Upper lobe of left lung (tissue), 6 donors: ENCODE measurements around the gene TSC22D4. TPM values are rescaled to one million over a fixed set of nuclear protein-coding genes. Genes with fewer than 3 reads are reported as not detected.

ENCODE experiments used
- ATAC-seq, 2 donors: fragments of 200-7000 bp; cut with Tn5 transposase; one replicate each; pipeline ENCODE4 v1.9.1; 2022; ENCODE audit warnings: mild to moderate bottlenecking in 2 of 2, moderate library complexity in 2 of 2; ENCODE audit not compliant: low FRiP score in 2 of 2
- DNase-seq, 2 donors: peaks; one replicate each; pipeline ENCODE4 v3.0.0-alpha.2; 2019 to 2020
- H3K27ac ChIP-seq, 4 donors: fragments of 200-600 bp; sonication (generic); one replicate each; pipeline ENCODE4 v1.5.1; 2016 to 2019
- H3K27me3 ChIP-seq, 4 donors: fragments of 200-600 bp; sonication (generic); one replicate each; pipeline ENCODE4 v1.5.1; 2017 to 2019
- H3K36me3 ChIP-seq, 4 donors: fragments of 200-600 bp; sonication (generic); one replicate each; pipeline ENCODE4 v1.5.1; 2016 to 2019
- H3K4me1 ChIP-seq, 4 donors: fragments of 200-600 bp; sonication (generic); one replicate each; pipeline ENCODE4 v1.5.1; 2018 to 2019
- H3K4me3 ChIP-seq, 4 donors: fragments of 200-600 bp; sonication (generic); one replicate each; pipeline ENCODE4 v1.5.1; 2017 to 2019; ENCODE audit warnings: mild to moderate bottlenecking in 2 of 4, moderate library complexity in 1 of 4
- H3K9me3 ChIP-seq, 4 donors: fragments of 200-600 bp; sonication (generic); one replicate each; pipeline ENCODE4 v1.5.1; 2018 to 2019
- CTCF ChIP-seq, 6 experiments: fragments of 450-650 bp in 4 of 6; fragments of 200-600 bp in 2 of 6; sonication (generic) in 2 of 6; IDR thresholded peaks; one replicate each; pipeline ENCODE4 v1.5.1; 2016 to 2019; ENCODE audit warnings: antibody characterized with exemption in 6 of 6
- EP300 ChIP-seq, 4 donors: sonication (generic); formaldehyde crosslinking; IDR thresholded peaks; one replicate each; pipeline ENCODE4 v1.5.1; 2017; ENCODE audit warnings: antibody characterized with exemption in 4 of 4, control low read depth in 2 of 4
- POLR2A ChIP-seq, 4 donors: fragments of 450-650 bp; IDR thresholded peaks; one replicate each; pipeline ENCODE4 v1.5.1; 2016 to 2017; ENCODE audit warnings: antibody characterized with exemption in 4 of 4, mild to moderate bottlenecking in 2 of 4
- POLR2AphosphoS5 ChIP-seq, 2 donors: sonication (generic); formaldehyde crosslinking; IDR thresholded peaks; one replicate each; pipeline ENCODE4 v1.5.1; 2017; ENCODE audit warnings: antibody characterized with exemption in 2 of 2
- WGBS, 2 donors: methylation state at CpG; one replicate each; pipeline ENCODE4 v1.1.5; 2017 to 2018; 5-methylcytosine and 5-hydroxymethylcytosine counted together
- total RNA-seq, 6 donors: library from RNA; depleted of rRNA in 4 of 6; stranded (reverse); fragments of >200 nt in 4 of 6; gene quantifications; one replicate each; pipeline versions ENCODE4 v1.1.0 to v1.2.1, GENCODE V29; 2016 to 2021
- donor health status: DM: no; HTN: no; CAD: no; lungs with moderate emphysema.
- donor health status: DM: no; HTN: yes; CAD: no; lungs with severe emphysema.

Gene TSC22D4
- total RNA-seq, 6 donors from 2014 or later, result 25.7 to 91.2 (median 69.0) TPM

DNA sequence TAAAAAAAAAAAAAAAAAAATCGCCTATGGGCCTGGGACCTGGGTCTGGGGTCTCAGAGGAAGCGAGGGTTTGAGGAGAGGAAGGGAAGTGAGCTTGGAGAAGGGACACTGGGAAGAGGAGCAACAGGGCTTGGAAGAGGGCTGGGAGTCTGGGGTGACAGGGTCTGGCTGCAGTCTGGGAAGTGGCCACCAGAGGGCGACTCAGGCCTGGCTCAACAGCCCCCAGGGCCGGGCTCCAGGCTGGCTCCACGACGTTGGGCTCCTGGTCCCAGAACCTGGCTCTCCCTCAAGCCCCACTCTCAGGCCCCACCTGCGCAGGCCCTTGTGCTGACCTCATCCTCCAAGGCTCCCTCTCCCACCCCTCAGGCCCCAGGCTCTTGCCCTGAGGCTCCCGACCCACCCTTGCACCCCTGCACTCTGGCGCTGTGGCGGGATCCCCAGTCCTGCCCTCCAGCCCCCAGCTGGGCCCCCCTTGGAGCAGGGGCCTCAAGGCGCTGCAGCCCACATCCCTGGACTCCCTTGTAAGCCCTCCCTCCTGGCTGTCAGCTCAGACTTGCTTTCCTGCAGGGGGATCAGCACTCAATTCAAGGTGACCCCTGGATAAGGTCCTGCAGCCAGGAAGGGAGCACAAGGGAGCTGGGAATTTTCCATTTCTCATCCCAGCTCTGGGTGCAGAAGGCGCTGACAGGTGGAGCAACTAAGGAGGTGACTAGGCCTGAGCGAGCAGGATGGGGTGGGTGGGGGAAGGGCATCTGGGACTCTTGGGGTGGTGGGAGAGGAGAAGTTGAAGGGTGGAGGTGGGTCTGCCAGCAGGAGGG is 9.6 kb downstream of the TSC22D4 start:
- Histone ChIP-seq H3K27ac (peak overlapping the region in 2 of 4 donors; percentile 42 to 61), H3K9me3 (no peaks in the 10 kb centered on the region), H3K4me1 (peaks cover 29 to 54% (median 38%) of the 10 kb centered on the region in 4 donors), H3K36me3 (peaks cover 7 to 55% (median 29%) of the 10 kb centered on the region in 4 donors), H3K4me3 (no peak overlapping the region), H3K27me3 (no peaks in the 10 kb centered on the region)
- WGBS, 2 donors, result 18 to 49% methylated on average over 9 to 10 of the region's 13 CpGs
- DNase-seq, result peak; percentile 90 to 91
- peak; percentile 87 to 91 for ATAC-seq
- no peak for TF ChIP-seq POLR2AphosphoS5 (IDR thresholded peaks at IDR 0.05)
- peak; percentile 94 to 98 (median 96) for TF ChIP-seq CTCF (IDR thresholded peaks at IDR 0.05)

DNA sequence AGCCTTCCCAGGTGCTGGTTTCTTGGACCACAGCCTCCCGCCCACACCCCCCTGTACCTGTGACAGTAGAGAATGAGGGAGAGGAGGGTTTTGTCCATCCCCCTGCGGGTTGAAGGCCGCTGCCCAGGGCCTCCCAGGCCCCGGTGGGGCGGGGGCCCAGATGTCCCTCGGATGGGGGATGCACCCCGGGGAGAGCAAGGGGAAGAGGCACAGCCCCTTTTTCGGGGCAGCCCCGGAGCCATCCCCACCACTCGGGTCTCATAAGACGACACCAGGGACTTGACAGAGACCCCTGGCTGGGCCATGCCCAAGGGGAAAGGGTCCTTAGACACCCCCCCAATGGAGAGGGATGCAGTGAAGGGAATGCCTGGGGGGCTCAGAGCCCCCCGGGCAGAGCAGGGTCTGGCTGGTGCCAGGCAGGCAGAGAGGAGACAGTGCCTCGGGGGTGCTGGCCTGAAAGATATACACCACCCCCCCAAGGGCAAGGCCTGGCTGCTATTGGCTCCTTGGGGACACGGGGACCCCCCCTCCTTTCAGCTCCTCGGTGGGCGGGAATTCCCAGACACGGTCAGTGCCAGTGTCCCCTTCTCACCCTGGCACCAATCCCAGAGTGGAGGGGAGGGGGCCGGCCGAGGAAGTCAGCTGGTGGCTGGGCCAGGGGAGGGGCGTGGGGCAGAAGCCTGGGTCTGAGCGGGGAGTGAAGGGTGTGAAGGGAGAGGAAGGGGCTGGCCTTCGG is 11.2 kb downstream of the TSC22D4 start:
- H3K27me3 ChIP-seq, result no peaks in the 10 kb centered on the region
- ATAC-seq (no peak), DNase-seq (no peak)
- no peak overlapping the region for H3K4me3 ChIP-seq
- peaks cover 23 to 38% (median 27%) of the 10 kb centered on the region in 4 donors for H3K4me1 ChIP-seq
- peaks cover 3 to 45% (median 18%) of the 10 kb centered on the region in 4 donors for H3K36me3 ChIP-seq
- TF ChIP-seq POLR2A (IDR thresholded peaks at IDR 0.05) (no peak), POLR2AphosphoS5 (IDR thresholded peaks at IDR 0.05) (no peak), CTCF (IDR thresholded peaks at IDR 0.05) (no peak), EP300 (IDR thresholded peaks at IDR 0.05) (no peak)
- H3K9me3 ChIP-seq, result no peaks in the 10 kb centered on the region
- WGBS, 2 donors, result 61 to 77% methylated on average over 21 of the region's 22 CpGs
- peak overlapping the region in 2 of 4 donors; percentile 27 to 79 for H3K27ac ChIP-seq

- H3K4me3 ChIP-seq, result no peak overlapping the region
- ATAC-seq (no peak), DNase-seq (peak in 1 of 2 donors; percentile 71)
- peak overlapping the region; percentile 0 to 79 (median 49) for H3K27ac ChIP-seq
- H3K36me3 ChIP-seq, result peaks cover 3 to 45% (median 18%) of the 10 kb centered on the region in 4 donors
- no peak for TF ChIP-seq POLR2AphosphoS5 (IDR thresholded peaks at IDR 0.05)
- TF ChIP-seq EP300 (IDR thresholded peaks at IDR 0.05), result no peak
- no peak for TF ChIP-seq CTCF (IDR thresholded peaks at IDR 0.05)
- no peak for TF ChIP-seq POLR2A (IDR thresholded peaks at IDR 0.05)
- 79 to 80% methylated on average over 23 to 29 of the region's 32 CpGs for WGBS, 2 donors
- H3K9me3 ChIP-seq, result no peaks in the 10 kb centered on the region
- H3K27me3 ChIP-seq, result no peaks in the 10 kb centered on the region
- H3K4me1 ChIP-seq, result peaks cover 15 to 29% (median 19%) of the 10 kb centered on the region in 4 donors
Measured at GRCh38 chr7:100466653-100467605, 12.1 kb downstream of the TSC22D4 start.

GRCh38 chr7:100465702-100466311 is 13.2 kb downstream of the TSC22D4 start:
- peaks cover 3 to 42% (median 18%) of the 10 kb centered on the region in 4 donors for H3K36me3 ChIP-seq
- peaks cover 13 to 25% (median 17%) of the 10 kb centered on the region in 4 donors for H3K4me1 ChIP-seq
- peak; percentile 47 to 49 for TF ChIP-seq POLR2AphosphoS5 (IDR thresholded peaks at IDR 0.05)
- peak; percentile 46 to 75 (median 64) for TF ChIP-seq CTCF (IDR thresholded peaks at IDR 0.05)
- TF ChIP-seq EP300 (IDR thresholded peaks at IDR 0.05), result no peak
- H3K4me3 ChIP-seq, result no peak overlapping the region
- peak overlapping the region; percentile 0 to 79 (median 49) for H3K27ac ChIP-seq
- 16 to 18% methylated on average over 6 to 12 of the region's 17 CpGs for WGBS, 2 donors
- no peaks in the 10 kb centered on the region for H3K9me3 ChIP-seq
- DNase-seq (peak; percentile 84 to 88), ATAC-seq (peak; percentile 79 to 81)
- H3K27me3 ChIP-seq, result no peaks in the 10 kb centered on the region
